MM.1S (cell line): Measurements from ENCODE around the gene GFER.

ENCODE experiments used
- DNase-seq: peaks from one replicate; pipeline ENCODE4 v3.0.0-alpha.2; 2015
- H2AFZ ChIP-seq: fragments of 300-600 bp; sonication (generic); 2 replicates; pipeline ENCODE4 v1.6.0; 2016; ENCODE audit warnings: antibody characterized with exemption, low read length
- H3F3A ChIP-seq: fragments of 300-600 bp; sonication (generic); 2 replicates; pipeline ENCODE4 v1.6.1; 2016; ENCODE audit warnings: mild to moderate bottlenecking, antibody characterized with exemption, low read length, moderate library complexity, mixed read lengths; ENCODE audit not compliant: insufficient read depth
- H3K27ac ChIP-seq: fragments of 300-600 bp; sonication (generic); 2 replicates; pipeline ENCODE4 v1.5.1; 2016; ENCODE audit warnings: mild to moderate bottlenecking, low read length
- H3K27me3 ChIP-seq: fragments of 300-600 bp; sonication (generic); replicated peaks from 2 replicates; pipeline ENCODE4 v1.6.0; 2016; ENCODE audit warnings: low read length; ENCODE audit not compliant: insufficient read depth
- H3K36me3 ChIP-seq: fragments of 300-600 bp; sonication (generic); replicated peaks from 2 replicates; pipeline ENCODE4 v1.6.1; 2016; ENCODE audit warnings: mild to moderate bottlenecking, low read length, mixed read lengths; ENCODE audit not compliant: insufficient read depth
- H3K4me1 ChIP-seq: fragments of 300-600 bp; sonication (generic); 2 replicates; pipeline ENCODE4 v1.6.1; 2016; ENCODE audit warnings: low read length, mixed read lengths
- H3K4me2 ChIP-seq: fragments of 300-600 bp; sonication (generic); 2 replicates; pipeline ENCODE4 v1.6.0; 2016; ENCODE audit warnings: low read depth, low read length
- H3K4me3 ChIP-seq: fragments of 300-600 bp; sonication (generic); 2 replicates; pipeline ENCODE4 v1.5.1; 2016; ENCODE audit warnings: low read length, mixed read lengths
- H3K79me2 ChIP-seq: fragments of 300-600 bp; sonication (generic); 2 replicates; pipeline ENCODE4 v1.6.1; 2016; ENCODE audit warnings: mixed run types, low read length, mixed read lengths
- H3K9ac ChIP-seq: fragments of 300-600 bp; sonication (generic); 2 replicates; pipeline ENCODE4 v1.6.1; 2016; ENCODE audit warnings: low read length, mixed read lengths
- H3K9me2 ChIP-seq: fragments of 300-600 bp; sonication (generic); replicated peaks from 2 replicates; pipeline ENCODE4 v1.6.1; 2016; ENCODE audit warnings: mild to moderate bottlenecking, low read length, mixed read lengths; ENCODE audit not compliant: insufficient read depth
- H3K9me3 ChIP-seq: fragments of 300-600 bp; sonication (generic); replicated peaks from 2 replicates; pipeline ENCODE4 v1.6.1; 2016; ENCODE audit warnings: mild to moderate bottlenecking, low read length, mixed read lengths; ENCODE audit not compliant: insufficient read depth
- H4K20me1 ChIP-seq: fragments of 300-600 bp; sonication (generic); 2 replicates; pipeline ENCODE4 v1.6.1; 2016; ENCODE audit warnings: mild to moderate bottlenecking, low read length, moderate library complexity, mixed read lengths; ENCODE audit not compliant: insufficient read depth
- EZH2 ChIP-seq: fragments of 300-600 bp; sonication (generic); optimal IDR thresholded peaks from 2 replicates; pipeline ENCODE3; 2017; ENCODE audit warnings: low read depth, mild to moderate bottlenecking, antibody characterized with exemption, low read length, mixed read lengths
- EZH2phosphoT487 ChIP-seq: fragments of 300-600 bp; sonication (generic); IDR thresholded peaks from 2 replicates; pipeline ENCODE4 v1.6.1; 2018; ENCODE audit warnings: antibody characterized with exemption, low read length
- TF ChIP-seq, protein P1 (sequence below): fragments of 300-600 bp; sonication (generic); IDR thresholded peaks from 2 replicates; pipeline ENCODE4 v1.5.1; 2016; ENCODE audit warnings: antibody characterized with exemption, low read length, mixed read lengths

The GFER gene

DNA sequence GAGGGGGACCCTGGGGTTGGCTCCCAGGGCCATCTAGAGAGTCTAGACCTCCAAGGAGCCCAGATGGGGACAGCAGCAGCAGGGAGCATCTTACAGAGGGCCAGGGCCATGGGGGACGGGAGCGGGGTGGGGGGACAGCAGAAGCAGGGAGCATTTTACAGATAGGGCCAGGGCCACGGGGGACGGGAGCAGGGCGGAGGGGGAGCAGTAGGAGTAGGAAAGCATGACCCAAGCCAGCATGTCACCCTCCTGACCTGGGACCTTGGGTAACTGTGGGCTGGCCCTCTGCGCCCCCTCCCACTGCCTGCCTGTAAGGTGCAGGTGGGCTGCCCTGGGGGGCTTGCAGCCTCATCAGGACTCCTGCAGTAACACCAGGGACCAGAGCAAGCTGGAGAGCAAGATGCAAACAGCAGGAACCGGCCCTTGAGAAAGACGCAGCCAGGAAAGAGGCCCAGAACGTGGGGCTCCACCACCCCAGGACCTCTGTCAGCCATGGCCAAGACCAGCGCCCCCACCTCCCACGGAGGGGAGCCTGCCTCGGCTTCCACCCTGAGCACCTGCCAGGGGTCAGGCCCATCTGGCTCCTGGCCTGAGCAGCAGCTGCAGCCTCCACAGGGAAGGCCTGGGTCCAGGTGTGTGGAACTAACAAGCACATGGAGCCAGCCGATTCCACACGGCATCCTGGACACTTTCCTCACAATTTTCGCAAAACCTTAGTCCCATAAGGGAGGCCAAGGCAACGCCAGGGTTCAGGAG is 23.3 kb downstream of the GFER start:
- H3K4me3 ChIP-seq = peak overlapping the region; percentile 92
- no peaks in the 10 kb centered on the region for H3K36me3 ChIP-seq
- peak overlapping the region; percentile 47; the same call in 1 of the 2 replicates for H3K27ac ChIP-seq
- peak overlapping the region; percentile 89; the same call in 1 of the 2 replicates for H3K9ac ChIP-seq
- no peak for DNase-seq
- H4K20me1 ChIP-seq = peaks cover 6% of the 10 kb centered on the region; the same call in 1 of the 2 replicates
- H3K9me3 ChIP-seq = no peaks in the 10 kb centered on the region
- H3K9me2 ChIP-seq = no peaks in the 10 kb centered on the region
- peaks cover 75% of the 10 kb centered on the region for H3K79me2 ChIP-seq
- no peak overlapping the region for H2AFZ ChIP-seq
- H3K4me1 ChIP-seq = peaks cover 17% of the 10 kb centered on the region; the same call in 1 of the 2 replicates
- TF ChIP-seq EZH2phosphoT487 = no peak
- TF ChIP-seq, protein P1, sequence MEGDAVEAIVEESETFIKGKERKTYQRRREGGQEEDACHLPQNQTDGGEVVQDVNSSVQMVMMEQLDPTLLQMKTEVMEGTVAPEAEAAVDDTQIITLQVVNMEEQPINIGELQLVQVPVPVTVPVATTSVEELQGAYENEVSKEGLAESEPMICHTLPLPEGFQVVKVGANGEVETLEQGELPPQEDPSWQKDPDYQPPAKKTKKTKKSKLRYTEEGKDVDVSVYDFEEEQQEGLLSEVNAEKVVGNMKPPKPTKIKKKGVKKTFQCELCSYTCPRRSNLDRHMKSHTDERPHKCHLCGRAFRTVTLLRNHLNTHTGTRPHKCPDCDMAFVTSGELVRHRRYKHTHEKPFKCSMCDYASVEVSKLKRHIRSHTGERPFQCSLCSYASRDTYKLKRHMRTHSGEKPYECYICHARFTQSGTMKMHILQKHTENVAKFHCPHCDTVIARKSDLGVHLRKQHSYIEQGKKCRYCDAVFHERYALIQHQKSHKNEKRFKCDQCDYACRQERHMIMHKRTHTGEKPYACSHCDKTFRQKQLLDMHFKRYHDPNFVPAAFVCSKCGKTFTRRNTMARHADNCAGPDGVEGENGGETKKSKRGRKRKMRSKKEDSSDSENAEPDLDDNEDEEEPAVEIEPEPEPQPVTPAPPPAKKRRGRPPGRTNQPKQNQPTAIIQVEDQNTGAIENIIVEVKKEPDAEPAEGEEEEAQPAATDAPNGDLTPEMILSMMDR = no peak
- TF ChIP-seq EZH2 = no peak
- H3K4me2 ChIP-seq = peak overlapping the region; percentile 96
- H3F3A ChIP-seq = no peaks in the 10 kb centered on the region
- H3K27me3 ChIP-seq = no peaks in the 10 kb centered on the region

DNA sequence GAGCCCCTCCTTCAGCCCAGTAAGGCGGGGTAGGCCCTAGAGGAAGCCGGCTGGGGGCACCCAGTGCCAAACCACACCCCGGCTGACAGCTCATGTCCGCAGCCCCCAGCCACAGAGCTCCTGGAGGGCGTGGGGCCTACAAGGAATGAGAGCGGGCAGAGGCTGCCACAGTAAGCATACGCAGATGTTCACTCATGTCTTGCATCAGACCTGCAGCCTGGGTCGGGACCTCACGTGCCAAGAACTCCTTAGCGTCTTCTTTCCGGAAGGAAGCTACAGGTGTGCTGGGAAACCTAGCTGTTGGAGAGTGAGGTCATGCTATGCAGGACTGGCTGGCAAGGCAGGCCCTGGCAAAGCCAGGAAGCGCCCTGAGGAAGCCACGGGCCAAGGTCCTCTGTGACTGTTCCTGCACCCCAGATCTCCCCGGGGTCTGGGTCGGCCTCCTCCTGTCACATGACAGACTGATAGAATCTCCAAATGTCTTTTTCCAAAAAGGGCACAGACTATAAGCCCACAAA is 24.1 kb downstream of the GFER start:
- Histone ChIP-seq H3K9me2 (no peaks in the 10 kb centered on the region), H3K36me3 (no peaks in the 10 kb centered on the region), H3F3A (no peaks in the 10 kb centered on the region), H3K4me1 (peaks cover 17% of the 10 kb centered on the region; the same call in 1 of the 2 replicates), H3K27ac (peak overlapping the region; percentile 47; the same call in 1 of the 2 replicates), H3K79me2 (peaks cover 71% of the 10 kb centered on the region), H3K9me3 (no peaks in the 10 kb centered on the region), H3K9ac (peak overlapping the region; percentile 89), H2AFZ (no peak overlapping the region), H3K27me3 (no peaks in the 10 kb centered on the region), H3K4me3 (peak overlapping the region; percentile 92), H3K4me2 (peak overlapping the region; percentile 96), H4K20me1 (peaks cover 6% of the 10 kb centered on the region; the same call in 1 of the 2 replicates)
- DNase-seq = no peak
- TF ChIP-seq EZH2phosphoT487 (no peak), EZH2 (no peak)
- TF ChIP-seq, protein P1 = no peak

DNA sequence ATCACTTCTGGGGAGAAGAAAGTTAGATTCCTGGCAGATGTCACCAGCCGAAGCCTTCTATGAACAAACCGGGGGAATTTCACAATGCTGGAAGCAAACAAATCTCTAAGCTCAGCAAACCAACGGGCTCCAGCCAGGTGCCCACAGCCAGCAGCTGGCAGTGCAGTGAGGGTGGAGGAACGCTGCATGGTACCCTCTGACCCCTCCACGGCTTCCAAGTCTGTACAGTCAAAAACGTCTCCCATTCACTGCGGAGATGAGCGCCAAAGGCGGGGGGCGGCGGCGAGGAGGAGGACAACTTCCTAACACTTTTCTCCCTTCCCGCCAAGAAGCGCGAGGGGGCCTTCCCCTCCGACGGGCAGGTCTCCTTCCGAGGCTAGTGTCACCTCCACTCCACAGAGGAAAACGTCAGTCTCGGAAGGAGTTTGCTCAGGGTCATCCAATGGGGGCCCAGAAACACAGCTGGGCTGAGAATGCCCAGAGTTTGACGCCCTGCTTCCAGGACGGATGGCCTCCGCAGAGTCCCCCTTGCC is 24.7 kb downstream of the GFER start:
- peaks cover 6% of the 10 kb centered on the region; the same call in 1 of the 2 replicates for H4K20me1 ChIP-seq
- H3K4me2 ChIP-seq = peak overlapping the region; percentile 96
- H3K9me3 ChIP-seq = no peaks in the 10 kb centered on the region
- peak overlapping the region; percentile 89 for H3K9ac ChIP-seq
- no peaks in the 10 kb centered on the region for H3K9me2 ChIP-seq
- H3K4me3 ChIP-seq = peak overlapping the region; percentile 92
- TF ChIP-seq, protein P1 = no peak
- TF ChIP-seq EZH2 (no peak), EZH2phosphoT487 (no peak)
- peaks cover 17% of the 10 kb centered on the region; the same call in 1 of the 2 replicates for H3K4me1 ChIP-seq
- H3K27ac ChIP-seq = peak overlapping the region; percentile 47; the same call in 1 of the 2 replicates
- no peaks in the 10 kb centered on the region for H3K27me3 ChIP-seq
- DNase-seq = peak; percentile 34
- no peaks in the 10 kb centered on the region for H3F3A ChIP-seq
- H3K79me2 ChIP-seq = peaks cover 65% of the 10 kb centered on the region
- peak overlapping the region; percentile 17; the same call in 1 of the 2 replicates for H2AFZ ChIP-seq
- no peaks in the 10 kb centered on the region for H3K36me3 ChIP-seq
